Prostate gland (tissue), 2 donors: ENCODE data around the gene P3H2.

Experiments
- CTCF ChIP-seq, 4 experiments: fragments of 200-600 bp in 2 of 4; fragments of 450-650 bp in 2 of 4; sonication (generic) in 2 of 4; IDR thresholded peaks; 1 replicate in 3 of 4; 2 replicates in 1 of 4; pipeline ENCODE4 v1.5.1; 2016 to 2019; ENCODE audit warnings: antibody characterized with exemption in 4 of 4, mild to moderate bottlenecking in 2 of 4, moderate library complexity in 2 of 4
- POLR2A ChIP-seq: fragments of 450-650 bp; IDR thresholded peaks from one replicate; pipeline ENCODE4 v1.6.1; 2016; ENCODE audit warnings: antibody characterized with exemption, mild to moderate bottlenecking

- TF ChIP-seq POLR2A: no peak
- no peak for TF ChIP-seq CTCF (IDR thresholded peaks at IDR 0.05)
Observed at GRCh38 chr3:190058521-190059241, 62.0 kb downstream of the P3H2 start.
